Measurements from ENCODE around the gene MPP3.
"Not testable (repeated sequence)": the region's sequence is repeated elsewhere in the genome, so short reads cannot be mapped to it uniquely, and the experiment has no call there.

The MPP3 gene

GRCh38 chr17:43832976-43833829, at the start of gene MPP3:
Gene MPP3, minus strand, starts transcription at chr17:43833146. Its CDS starts 1,240 bp downstream, at chr17:43831906.
- DNase-seq (ENCODE audit: low read depth): peak; percentile 44

- DNase-seq (ENCODE audit: low read depth): no peak
Measured at GRCh38 chr17:43881758-43882505, 49.0 kb upstream of the MPP3 start.

- DNase-seq (ENCODE audit: low read depth): no peak
Measured at GRCh38 chr17:43881181-43881580, 48.2 kb upstream of the MPP3 start.

- DNase-seq (ENCODE audit: low read depth): no peak
Measured at GRCh38 chr17:43880420-43880991, 47.6 kb upstream of the MPP3 start.

GRCh38 chr17:43879723-43880419, 46.9 kb upstream of the MPP3 start:
- no peak for DNase-seq (ENCODE audit: low read depth)

- DNase-seq (ENCODE audit: low read depth): peak; percentile 31
Measured at GRCh38 chr17:43878260-43879175, 45.6 kb upstream of the MPP3 start.

GRCh38 chr17:43877451-43878155, 44.7 kb upstream of the MPP3 start:
- no peak for DNase-seq (ENCODE audit: low read depth)

GRCh38 chr17:43877031-43877430, 44.1 kb upstream of the MPP3 start:
- no peak for DNase-seq (ENCODE audit: low read depth)

- no peak for DNase-seq (ENCODE audit: low read depth)
Measured at GRCh38 chr17:43875476-43876147, 42.7 kb upstream of the MPP3 start.

- DNase-seq (ENCODE audit: low read depth): no peak
Measured at GRCh38 chr17:43874293-43874692, 41.3 kb upstream of the MPP3 start.

- DNase-seq (ENCODE audit: low read depth): no peak
Measured at GRCh38 chr17:43873815-43874214, 40.9 kb upstream of the MPP3 start.

- DNase-seq (ENCODE audit: low read depth): no peak
Measured at GRCh38 chr17:43873091-43873490, 40.1 kb upstream of the MPP3 start.

GRCh38 chr17:43871946-43872690, 39.2 kb upstream of the MPP3 start:
- no peak for DNase-seq (ENCODE audit: low read depth)

GRCh38 chr17:43869031-43869430, 36.1 kb upstream of the MPP3 start:
- DNase-seq (ENCODE audit: low read depth): not testable (repeated sequence)

- DNase-seq (ENCODE audit: low read depth): no peak
Measured at GRCh38 chr17:43868226-43868994, 35.5 kb upstream of the MPP3 start.

- no peak for DNase-seq (ENCODE audit: low read depth)
Measured at GRCh38 chr17:43864161-43864984, 31.4 kb upstream of the MPP3 start.

- DNase-seq (ENCODE audit: low read depth): no peak
Measured at GRCh38 chr17:43861960-43862359, 29.0 kb upstream of the MPP3 start.

Measured in stimulated activated CD8-positive, alpha-beta memory T cell treated with anti-CD3 and anti-CD28 coated beads, Interleukin-12 subunit alpha, Interleukin-12 subunit beta, amount 100 ng/mL, for 4 hours (primary cell).